ENCODE data around the gene PKN1. TPM values are rescaled to one million over a fixed set of nuclear protein-coding genes. Genes with fewer than 3 reads are reported as not detected.

Gene PKN1
- total RNA-seq, 1 donor from 2014 or later = 57.9 TPM

- Histone ChIP-seq H3K4me3 (ENCODE audit: low read length in 3 of 3) (no peak overlapping the region), H3K27ac (ENCODE audit: low read depth, low read length) (no peak overlapping the region)
These were observed 26.3 kb upstream of the PKN1 start for GRCh38 chr19:14406645-14407401.

GRCh38 chr19:14407605-14408484 lies 25.3 kb upstream of the PKN1 start:
- Histone ChIP-seq H3K27me3 (ENCODE audit: control insufficient read depth in 3 of 3, insufficient read depth in 3 of 3, low read length in 3 of 3) (no peaks in the 10 kb centered on the region), H3K36me3 (ENCODE audit: control insufficient read depth in 3 of 3, insufficient read depth in 3 of 3, low read length in 3 of 3) (peaks cover 71 to 77% (median 73%) of the 10 kb centered on the region in 3 donors), H3K27ac (ENCODE audit: low read depth, low read length) (no peak overlapping the region), H3K9me3 (ENCODE audit: control insufficient read depth in 3 of 3, low read length in 3 of 3) (no peaks in the 10 kb centered on the region), H3K4me3 (ENCODE audit: low read length in 3 of 3) (no peak overlapping the region), H3K9ac (ENCODE audit: low read depth in 1 of 3, low read length in 3 of 3) (no peak overlapping the region), H3K4me1 (ENCODE audit: control insufficient read depth in 3 of 3, insufficient read depth in 3 of 3, low read length in 3 of 3) (peaks cover 3 to 7% (median 4%) of the 10 kb centered on the region in 3 donors)

More at GRCh38 chr19:14406645-14407401, 26.3 kb upstream of the PKN1 start:
- peak overlapping the region in 2 of 3 donors; percentile 32 to 62 for H3K9ac ChIP-seq (ENCODE audit: low read depth in 1 of 3, low read length in 3 of 3)
- peaks cover 67 to 72% (median 67%) of the 10 kb centered on the region in 3 donors for H3K36me3 ChIP-seq (ENCODE audit: control insufficient read depth in 3 of 3, insufficient read depth in 3 of 3, low read length in 3 of 3)
- H3K4me1 ChIP-seq (ENCODE audit: control insufficient read depth in 3 of 3, insufficient read depth in 3 of 3, low read length in 3 of 3) = peaks cover 3 to 4% (median 4%) of the 10 kb centered on the region in 3 donors
- no peaks in the 10 kb centered on the region for H3K27me3 ChIP-seq (ENCODE audit: control insufficient read depth in 3 of 3, insufficient read depth in 3 of 3, low read length in 3 of 3)
- H3K9me3 ChIP-seq (ENCODE audit: control insufficient read depth in 3 of 3, low read length in 3 of 3) = no peaks in the 10 kb centered on the region

GRCh38 chr19:14408491-14409145 lies 24.5 kb upstream of the PKN1 start:
- no peak overlapping the region for H3K9ac ChIP-seq (ENCODE audit: low read depth in 1 of 3, low read length in 3 of 3)
- no peaks in the 10 kb centered on the region for H3K9me3 ChIP-seq (ENCODE audit: control insufficient read depth in 3 of 3, low read length in 3 of 3)
- H3K4me1 ChIP-seq (ENCODE audit: control insufficient read depth in 3 of 3, insufficient read depth in 3 of 3, low read length in 3 of 3) = peaks cover 4 to 12% (median 6%) of the 10 kb centered on the region in 3 donors
- no peak overlapping the region for H3K4me3 ChIP-seq (ENCODE audit: low read length in 3 of 3)
- no peaks in the 10 kb centered on the region for H3K27me3 ChIP-seq (ENCODE audit: control insufficient read depth in 3 of 3, insufficient read depth in 3 of 3, low read length in 3 of 3)
- peaks cover 74 to 78% (median 75%) of the 10 kb centered on the region in 3 donors for H3K36me3 ChIP-seq (ENCODE audit: control insufficient read depth in 3 of 3, insufficient read depth in 3 of 3, low read length in 3 of 3)
- no peak overlapping the region for H3K27ac ChIP-seq (ENCODE audit: low read depth, low read length)

- Histone ChIP-seq H3K4me3 (ENCODE audit: low read length in 3 of 3) (no peak overlapping the region), H3K36me3 (ENCODE audit: control insufficient read depth in 3 of 3, insufficient read depth in 3 of 3, low read length in 3 of 3) (peaks cover 70 to 72% (median 72%) of the 10 kb centered on the region in 3 donors)
These were observed 23.7 kb upstream of the PKN1 start for GRCh38 chr19:14409146-14410023.

GRCh38 chr19:14410091-14411051 lies 22.7 kb upstream of the PKN1 start:
- Histone ChIP-seq H3K36me3 (ENCODE audit: control insufficient read depth in 3 of 3, insufficient read depth in 3 of 3, low read length in 3 of 3) (peaks cover 65 to 67% (median 67%) of the 10 kb centered on the region in 3 donors), H3K4me3 (ENCODE audit: low read length in 3 of 3) (no peak overlapping the region), H3K27ac (ENCODE audit: low read depth, low read length) (no peak overlapping the region), H3K27me3 (ENCODE audit: control insufficient read depth in 3 of 3, insufficient read depth in 3 of 3, low read length in 3 of 3) (no peaks in the 10 kb centered on the region), H3K9me3 (ENCODE audit: control insufficient read depth in 3 of 3, low read length in 3 of 3) (no peaks in the 10 kb centered on the region), H3K9ac (ENCODE audit: low read depth in 1 of 3, low read length in 3 of 3) (no peak overlapping the region), H3K4me1 (ENCODE audit: control insufficient read depth in 3 of 3, insufficient read depth in 3 of 3, low read length in 3 of 3) (peaks cover 4 to 15% (median 6%) of the 10 kb centered on the region in 3 donors)

More at GRCh38 chr19:14409146-14410023, 23.7 kb upstream of the PKN1 start:
- H3K4me1 ChIP-seq (ENCODE audit: control insufficient read depth in 3 of 3, insufficient read depth in 3 of 3, low read length in 3 of 3) = peaks cover 4 to 15% (median 6%) of the 10 kb centered on the region in 3 donors
- no peaks in the 10 kb centered on the region for H3K9me3 ChIP-seq (ENCODE audit: control insufficient read depth in 3 of 3, low read length in 3 of 3)
- H3K27me3 ChIP-seq (ENCODE audit: control insufficient read depth in 3 of 3, insufficient read depth in 3 of 3, low read length in 3 of 3) = no peaks in the 10 kb centered on the region
- H3K9ac ChIP-seq (ENCODE audit: low read depth in 1 of 3, low read length in 3 of 3) = no peak overlapping the region
- H3K27ac ChIP-seq (ENCODE audit: low read depth, low read length) = no peak overlapping the region

- no peak overlapping the region for H3K27ac ChIP-seq (ENCODE audit: low read depth, low read length)
- peaks cover 2 to 14% (median 7%) of the 10 kb centered on the region in 3 donors for H3K4me1 ChIP-seq (ENCODE audit: control insufficient read depth in 3 of 3, insufficient read depth in 3 of 3, low read length in 3 of 3)
- H3K36me3 ChIP-seq (ENCODE audit: control insufficient read depth in 3 of 3, insufficient read depth in 3 of 3, low read length in 3 of 3) = peaks cover 60 to 62% (median 62%) of the 10 kb centered on the region in 3 donors
These were observed 21.8 kb upstream of the PKN1 start for GRCh38 chr19:14411161-14411937.

GRCh38 chr19:14411938-14412245 lies 21.2 kb upstream of the PKN1 start:
- peaks cover 55 to 57% (median 56%) of the 10 kb centered on the region in 3 donors for H3K36me3 ChIP-seq (ENCODE audit: control insufficient read depth in 3 of 3, insufficient read depth in 3 of 3, low read length in 3 of 3)
- H3K27me3 ChIP-seq (ENCODE audit: control insufficient read depth in 3 of 3, insufficient read depth in 3 of 3, low read length in 3 of 3) = no peaks in the 10 kb centered on the region
- no peak overlapping the region for H3K4me3 ChIP-seq (ENCODE audit: low read length in 3 of 3)
- no peaks in the 10 kb centered on the region for H3K9me3 ChIP-seq (ENCODE audit: control insufficient read depth in 3 of 3, low read length in 3 of 3)
- no peak overlapping the region for H3K9ac ChIP-seq (ENCODE audit: low read depth in 1 of 3, low read length in 3 of 3)
- no peak overlapping the region for H3K27ac ChIP-seq (ENCODE audit: low read depth, low read length)
- H3K4me1 ChIP-seq (ENCODE audit: control insufficient read depth in 3 of 3, insufficient read depth in 3 of 3, low read length in 3 of 3) = peaks cover 6 to 17% (median 10%) of the 10 kb centered on the region in 3 donors

More at GRCh38 chr19:14411161-14411937, 21.8 kb upstream of the PKN1 start:
- no peak overlapping the region for H3K4me3 ChIP-seq (ENCODE audit: low read length in 3 of 3)
- H3K27me3 ChIP-seq (ENCODE audit: control insufficient read depth in 3 of 3, insufficient read depth in 3 of 3, low read length in 3 of 3) = no peaks in the 10 kb centered on the region
- no peaks in the 10 kb centered on the region for H3K9me3 ChIP-seq (ENCODE audit: control insufficient read depth in 3 of 3, low read length in 3 of 3)
- H3K9ac ChIP-seq (ENCODE audit: low read depth in 1 of 3, low read length in 3 of 3) = no peak overlapping the region

Measured in skeletal muscle tissue (tissue), 4 donors.